Brain microvascular endothelial cell (primary cell): ENCODE measurements around the gene ACTRT2.

Experiments
- DNase-seq: peaks from one replicate; pipeline ENCODE4 v3.0.0-alpha.2; 2020
- H3K27ac ChIP-seq: fragments of 250-450 bp; sonication (Bioruptor Pico); 2 replicates; pipeline ENCODE4 v1.5.1; 2020; ENCODE audit warnings: mild to moderate bottlenecking, moderate library complexity
- H3K27me3 ChIP-seq: fragments of 250-450 bp; sonication (Bioruptor Pico); replicated peaks from 2 replicates; pipeline ENCODE4 v1.5.1; 2020; ENCODE audit warnings: mild to moderate bottlenecking
- H3K36me3 ChIP-seq: fragments of 250-450 bp; sonication (Bioruptor Pico); replicated peaks from 2 replicates; pipeline ENCODE4 v1.5.1; 2020; ENCODE audit warnings: mild to moderate bottlenecking
- H3K4me3 ChIP-seq: 2 replicates; pipeline ENCODE4 v1.5.1; 2011; ENCODE audit warnings: low read depth, mild to moderate bottlenecking, control low read depth, low read length, moderate library complexity
- CTCF ChIP-seq: IDR thresholded peaks from 2 replicates; pipeline ENCODE4 v1.5.1; 2011; ENCODE audit warnings: low read depth, mild to moderate bottlenecking, moderate library complexity, low read length, control low read depth, inconsistent platforms; ENCODE audit errors: missing control alignments
- in situ Hi-C: cut with HindIII; loops from 2 replicates; pipeline ENCODE4 v1.10.0; 2017; ENCODE audit warnings: low sequenced_read_pairs, low pct_ligation_motif_present

Gene ACTRT2

GRCh38 chr1:3051270-3052268, 30.3 kb downstream of the ACTRT2 start:
- Histone ChIP-seq H3K36me3 (no peaks in the 10 kb centered on the region), H3K4me3 (no peak overlapping the region), H3K27me3 (no peaks in the 10 kb centered on the region), H3K27ac (no peak overlapping the region)
- in situ Hi-C loops = loop anchor here (25.0 kb wide), 1 partner anchor 361 kb away; no protein-coding TSS in a partner anchor
- no peak for DNase-seq
- TF ChIP-seq CTCF = no peak

- in situ Hi-C loops = loop anchor here (25.0 kb wide), 1 partner anchor 360 kb away; no protein-coding TSS in a partner anchor
- H3K4me3 ChIP-seq = no peak overlapping the region
- no peak for TF ChIP-seq CTCF
- H3K36me3 ChIP-seq = no peaks in the 10 kb centered on the region
- no peaks in the 10 kb centered on the region for H3K27me3 ChIP-seq
- no peak for DNase-seq
- no peak overlapping the region for H3K27ac ChIP-seq
These were observed 31.2 kb downstream of the ACTRT2 start for GRCh38 chr1:3052501-3052900.

GRCh38 chr1:3053366-3053980, 32.2 kb downstream of the ACTRT2 start:
- Histone ChIP-seq H3K4me3 (no peak overlapping the region), H3K27ac (no peak overlapping the region), H3K27me3 (no peaks in the 10 kb centered on the region), H3K36me3 (no peaks in the 10 kb centered on the region)
- no peak for DNase-seq
- in situ Hi-C loops = loop anchor here (25.0 kb wide), 1 partner anchor 359 kb away; no protein-coding TSS in a partner anchor
- no peak for TF ChIP-seq CTCF

- Histone ChIP-seq H3K27me3 (no peaks in the 10 kb centered on the region), H3K4me3 (no peak overlapping the region), H3K36me3 (no peaks in the 10 kb centered on the region), H3K27ac (no peak overlapping the region)
- no peak for TF ChIP-seq CTCF
- in situ Hi-C loops = loop anchor here (25.0 kb wide), 1 partner anchor 358 kb away; no protein-coding TSS in a partner anchor
- no peak for DNase-seq
These were observed 32.7 kb downstream of the ACTRT2 start for GRCh38 chr1:3053986-3054385.

GRCh38 chr1:3054474-3054873, 33.2 kb downstream of the ACTRT2 start:
- in situ Hi-C loops = loop anchor here (25.0 kb wide), 1 partner anchor 358 kb away; no protein-coding TSS in a partner anchor
- no peaks in the 10 kb centered on the region for H3K27me3 ChIP-seq
- no peak overlapping the region for H3K4me3 ChIP-seq
- H3K27ac ChIP-seq = no peak overlapping the region
- H3K36me3 ChIP-seq = no peaks in the 10 kb centered on the region
- DNase-seq = no peak
- TF ChIP-seq CTCF = no peak
